Fibroblast of skin of right quadriceps (primary cell): ENCODE data around the gene ZNF823.
"Not testable (repeated sequence)": the region's sequence is repeated elsewhere in the genome, so short reads cannot be mapped to it uniquely, and the experiment has no call there.

Source experiments
- DNase-seq: peaks from one replicate; pipeline ENCODE4 v3.0.0-alpha.2; 2013

ZNF823 gene

GRCh38 chr19:11676661-11677600, 61.8 kb downstream of the ZNF823 start:
- not testable (repeated sequence) for DNase-seq

GRCh38 chr19:11675569-11675968, 63.2 kb downstream of the ZNF823 start:
- DNase-seq, result no peak

GRCh38 chr19:11674067-11674492, 64.7 kb downstream of the ZNF823 start:
- no peak for DNase-seq

- peak; percentile 36 for DNase-seq
Observed at GRCh38 chr19:11673608-11674041, 65.1 kb downstream of the ZNF823 start.
